ENCODE results near the gene PPP3CA.

The PPP3CA gene

GRCh38 chr4:101042847-101043246, 304.5 kb downstream of the PPP3CA start:
- DNase-seq (ENCODE audit: low read depth), result no peak
- H3K4me3 ChIP-seq (ENCODE audit: low read depth, low read length), result no peak overlapping the region
- TF ChIP-seq CTCF (IDR thresholded peaks at IDR 0.05; ENCODE audit: low read depth, low read length) (no peak), POLR2A (IDR thresholded peaks at IDR 0.05; ENCODE audit: extremely low read depth, insufficient read length) (no peak), MAX (IDR thresholded peaks at IDR 0.05; ENCODE audit: low read depth, low read length) (no peak), MYC (IDR thresholded peaks at IDR 0.05; ENCODE audit: low read depth, low read length) (no peak)

- TF ChIP-seq POLR2A (IDR thresholded peaks at IDR 0.05; ENCODE audit: extremely low read depth, insufficient read length) (no peak), MAX (IDR thresholded peaks at IDR 0.05; ENCODE audit: low read depth, low read length) (no peak), MYC (IDR thresholded peaks at IDR 0.05; ENCODE audit: low read depth, low read length) (no peak), CTCF (IDR thresholded peaks at IDR 0.05; ENCODE audit: low read depth, low read length) (no peak)
- DNase-seq (ENCODE audit: low read depth), result no peak
Measured at GRCh38 chr4:101040776-101041175, 306.6 kb downstream of the PPP3CA start.

GRCh38 chr4:101039367-101039766, 308.0 kb downstream of the PPP3CA start:
- no peak overlapping the region for H3K4me3 ChIP-seq (ENCODE audit: low read depth, low read length)
- TF ChIP-seq MYC (IDR thresholded peaks at IDR 0.05; ENCODE audit: low read depth, low read length), result no peak
- TF ChIP-seq MAX (IDR thresholded peaks at IDR 0.05; ENCODE audit: low read depth, low read length), result no peak
- no peak for TF ChIP-seq POLR2A (IDR thresholded peaks at IDR 0.05; ENCODE audit: extremely low read depth, insufficient read length)
- no peak for TF ChIP-seq CTCF (IDR thresholded peaks at IDR 0.05; ENCODE audit: low read depth, low read length)
- no peak for DNase-seq (ENCODE audit: low read depth)

More at GRCh38 chr4:101040776-101041175, 306.6 kb downstream of the PPP3CA start:
- H3K4me3 ChIP-seq (ENCODE audit: low read depth, low read length), result no peak overlapping the region

- no peak for DNase-seq (ENCODE audit: low read depth)
- TF ChIP-seq CTCF (IDR thresholded peaks at IDR 0.05; ENCODE audit: low read depth, low read length), result no peak
- TF ChIP-seq MYC (IDR thresholded peaks at IDR 0.05; ENCODE audit: low read depth, low read length), result no peak
- no peak for TF ChIP-seq POLR2A (IDR thresholded peaks at IDR 0.05; ENCODE audit: extremely low read depth, insufficient read length)
- TF ChIP-seq MAX (IDR thresholded peaks at IDR 0.05; ENCODE audit: low read depth, low read length), result no peak
Measured at GRCh38 chr4:101037938-101038413, 309.4 kb downstream of the PPP3CA start.

GRCh38 chr4:101037249-101037648, 310.1 kb downstream of the PPP3CA start:
- H3K4me3 ChIP-seq (ENCODE audit: low read depth, low read length), result no peak overlapping the region
- no peak for TF ChIP-seq MAX (IDR thresholded peaks at IDR 0.05; ENCODE audit: low read depth, low read length)
- TF ChIP-seq MYC (IDR thresholded peaks at IDR 0.05; ENCODE audit: low read depth, low read length), result no peak
- TF ChIP-seq POLR2A (IDR thresholded peaks at IDR 0.05; ENCODE audit: extremely low read depth, insufficient read length), result no peak
- TF ChIP-seq CTCF (IDR thresholded peaks at IDR 0.05; ENCODE audit: low read depth, low read length), result no peak
- DNase-seq (ENCODE audit: low read depth), result no peak

More at GRCh38 chr4:101037938-101038413, 309.4 kb downstream of the PPP3CA start:
- no peak overlapping the region for H3K4me3 ChIP-seq (ENCODE audit: low read depth, low read length)

Measured in NB4 (cell line).